GM23338 (cell line): Measurements from ENCODE around the gene ST6GALNAC1. TPM values are rescaled to one million over a fixed set of nuclear protein-coding genes. Genes with fewer than 3 reads are reported as not detected.

Experiments used
- ATAC-seq: fragments of 200-7000 bp; cut with Tn5 transposase; 3 replicates; pipeline ENCODE4 v1.9.1; 2020
- DNase-seq: peaks from one replicate; pipeline ENCODE4 v3.0.0-alpha.2; 2015; ENCODE audit warnings: low spot score
- H2AFZ ChIP-seq: fragments of 200-600 bp; sonication (generic); 2 replicates; pipeline ENCODE4 v1.8.0; 2016; ENCODE audit warnings: antibody characterized with exemption, mild to moderate bottlenecking, moderate library complexity
- H3F3A ChIP-seq: fragments of 200-600 bp; sonication (generic); replicated peaks from 2 replicates; pipeline ENCODE4 v1.8.0; 2017; ENCODE audit warnings: antibody characterized with exemption, mixed run types, low read depth
- H3K27ac ChIP-seq: fragments of 200-600 bp; sonication (generic); 2 replicates; pipeline ENCODE4 v1.6.1; 2016; ENCODE audit warnings: low read depth
- H3K27me3 ChIP-seq: fragments of 200-600 bp; sonication (generic); 2 replicates; pipeline ENCODE4 v1.8.0; 2016; ENCODE audit warnings: mild to moderate bottlenecking, mixed run types, moderate library complexity; ENCODE audit not compliant: insufficient read depth
- H3K36me3 ChIP-seq: fragments of 200-600 bp; sonication (generic); 2 replicates; pipeline ENCODE4 v1.8.0; 2016; ENCODE audit warnings: mild to moderate bottlenecking; ENCODE audit not compliant: insufficient read depth
- H3K4me1 ChIP-seq: fragments of 200-600 bp; sonication (generic); 2 replicates; pipeline ENCODE4 v1.8.0; 2016; ENCODE audit warnings: mild to moderate bottlenecking, moderate library complexity; ENCODE audit not compliant: insufficient read depth
- H3K4me2 ChIP-seq: fragments of 200-600 bp; sonication (generic); 2 replicates; pipeline ENCODE4 v1.7.1; 2017; ENCODE audit warnings: mixed run types
- H3K4me3 ChIP-seq: fragments of 200-600 bp; sonication (generic); 2 replicates; pipeline ENCODE4 v1.6.1; 2016; ENCODE audit warnings: mixed run types
- H3K79me2 ChIP-seq: fragments of 200-600 bp; sonication (generic); replicated peaks from 2 replicates; pipeline ENCODE4 v1.8.0; 2017; ENCODE audit warnings: mild to moderate bottlenecking; ENCODE audit not compliant: insufficient read depth
- H3K9me2 ChIP-seq: fragments of 200-600 bp; sonication (generic); 2 replicates; pipeline ENCODE4 v1.8.0; 2017; ENCODE audit not compliant: insufficient read depth
- H4K20me1 ChIP-seq: fragments of 200-600 bp; sonication (generic); replicated peaks from 2 replicates; pipeline ENCODE4 v1.8.0; 2017; ENCODE audit warnings: mild to moderate bottlenecking; ENCODE audit not compliant: insufficient read depth
- H3K27ac Mint-ChIP-seq: 2 replicates; pipeline ENCODE4 v1.8.0; 2020; ENCODE audit warnings: inconsistent platforms, mild to moderate bottlenecking, moderate library complexity, mixed read lengths
- H3K27me3 Mint-ChIP-seq: 3 replicates; pipeline ENCODE4 v1.8.0; 2022; ENCODE audit warnings: low read depth, mild to moderate bottlenecking, moderate library complexity, mixed read lengths, inconsistent platforms; ENCODE audit not compliant: insufficient read depth, poor library complexity
- H3K36me3 Mint-ChIP-seq: 3 replicates; pipeline ENCODE4 v1.8.0; 2021; ENCODE audit warnings: low read depth, mild to moderate bottlenecking, inconsistent platforms, moderate library complexity, mixed read lengths
- H3K4me1 Mint-ChIP-seq: 3 replicates; pipeline ENCODE4 v1.8.0; 2020; ENCODE audit warnings: mild to moderate bottlenecking, inconsistent platforms, mixed read lengths
- H3K4me3 Mint-ChIP-seq: 3 replicates; pipeline ENCODE4 v1.8.0; 2021; ENCODE audit warnings: moderate library complexity, mild to moderate bottlenecking, inconsistent platforms, mixed read lengths
- H3K9me3 Mint-ChIP-seq: 3 replicates; pipeline ENCODE4 v1.8.0; 2020; ENCODE audit warnings: moderate library complexity, mild to moderate bottlenecking, inconsistent platforms, mixed read lengths
- CREB1 ChIP-seq: fragments of 250-450 bp; sonication (Bioruptor Pico); IDR thresholded peaks from 2 replicates; pipeline ENCODE4 v1.5.0; 2020; ENCODE audit warnings: low read depth, mild to moderate bottlenecking, moderate library complexity
- ETS1 ChIP-seq: IDR thresholded peaks from 2 replicates; pipeline ENCODE4 v1.6.1; 2016; ENCODE audit warnings: antibody characterized with exemption
- EZH2 ChIP-seq: fragments of 200-600 bp; sonication (generic); IDR thresholded peaks from one replicate; pipeline ENCODE4 v1.8.0; 2017; ENCODE audit warnings: antibody characterized with exemption, mild to moderate bottlenecking, low read depth; ENCODE audit not compliant: unreplicated experiment
- EZH2phosphoT487 ChIP-seq: fragments of 200-600 bp; sonication (generic); IDR thresholded peaks from one replicate; pipeline ENCODE4 v1.8.1; 2018; ENCODE audit warnings: antibody characterized with exemption; ENCODE audit not compliant: unreplicated experiment
- JUNB ChIP-seq: IDR thresholded peaks from one replicate; pipeline ENCODE4 v1.6.1; 2016; ENCODE audit warnings: antibody characterized with exemption; ENCODE audit not compliant: unreplicated experiment
- NANOG ChIP-seq: IDR thresholded peaks from 2 replicates; pipeline ENCODE4 v1.6.1; 2016; ENCODE audit warnings: antibody characterized with exemption, borderline replicate concordance
- POLR2AphosphoS5 ChIP-seq: IDR thresholded peaks from 2 replicates; pipeline ENCODE4 v1.6.1; 2016; ENCODE audit warnings: antibody characterized with exemption, low read depth
- REST ChIP-seq: IDR thresholded peaks from one replicate; pipeline ENCODE4 v1.6.1; 2018; ENCODE audit warnings: antibody characterized with exemption; ENCODE audit not compliant: unreplicated experiment
- STAT1 ChIP-seq: IDR thresholded peaks from one replicate; pipeline ENCODE4 v1.6.1; 2016; ENCODE audit warnings: antibody characterized with exemption; ENCODE audit not compliant: unreplicated experiment
- ZNF114 ChIP-seq: fragments of 250-450 bp; sonication (Bioruptor Pico); IDR thresholded peaks from 2 replicates; pipeline ENCODE4 v1.5.0; 2020; ENCODE audit warnings: mild to moderate bottlenecking, moderate library complexity
- ZNF331 ChIP-seq: fragments of 250-450 bp; sonication (Bioruptor Pico); IDR thresholded peaks from 2 replicates; pipeline ENCODE4 v1.5.0; 2020; ENCODE audit warnings: low read depth, mild to moderate bottlenecking, moderate library complexity
- ZNF462 ChIP-seq: fragments of 250-450 bp; sonication (Bioruptor Pico); IDR thresholded peaks from 2 replicates; pipeline ENCODE4 v1.5.0; 2020; ENCODE audit warnings: mild to moderate bottlenecking, moderate library complexity
- polyA plus RNA-seq: library from polyadenylated mRNA; unstranded; fragments of >200 nt; fragmentation: Nextera tagmentation; extraction: Ambion mirVana; gene quantifications from 2 replicates; pipeline ENCODE4 v1.2.1, GENCODE V29; 2016
- total RNA-seq: library from RNA; depleted of rRNA; stranded (reverse); fragments of >200 nt; shearing (Covaris generic); gene quantifications from 2 replicates; pipeline ENCODE4 v1.2.3, GENCODE V29; 2014
- TF ChIP-seq, protein P1 (sequence below), 2 experiments: fragments of 200-600 bp in 1 of 2; sonication (generic) in 1 of 2; conservative IDR thresholded peaks; 2 replicates each; pipeline versions ENCODE4 v1.5.1 to v1.6.1; 2016 to 2017; ENCODE audit warnings: antibody characterized with exemption in 2 of 2, low read depth in 2 of 2, mild to moderate bottlenecking in 2 of 2, moderate library complexity in 1 of 2

ST6GALNAC1 gene
- total and polyA plus RNA-seq, 2 experiments from 2014 or later, result not detected

DNA sequence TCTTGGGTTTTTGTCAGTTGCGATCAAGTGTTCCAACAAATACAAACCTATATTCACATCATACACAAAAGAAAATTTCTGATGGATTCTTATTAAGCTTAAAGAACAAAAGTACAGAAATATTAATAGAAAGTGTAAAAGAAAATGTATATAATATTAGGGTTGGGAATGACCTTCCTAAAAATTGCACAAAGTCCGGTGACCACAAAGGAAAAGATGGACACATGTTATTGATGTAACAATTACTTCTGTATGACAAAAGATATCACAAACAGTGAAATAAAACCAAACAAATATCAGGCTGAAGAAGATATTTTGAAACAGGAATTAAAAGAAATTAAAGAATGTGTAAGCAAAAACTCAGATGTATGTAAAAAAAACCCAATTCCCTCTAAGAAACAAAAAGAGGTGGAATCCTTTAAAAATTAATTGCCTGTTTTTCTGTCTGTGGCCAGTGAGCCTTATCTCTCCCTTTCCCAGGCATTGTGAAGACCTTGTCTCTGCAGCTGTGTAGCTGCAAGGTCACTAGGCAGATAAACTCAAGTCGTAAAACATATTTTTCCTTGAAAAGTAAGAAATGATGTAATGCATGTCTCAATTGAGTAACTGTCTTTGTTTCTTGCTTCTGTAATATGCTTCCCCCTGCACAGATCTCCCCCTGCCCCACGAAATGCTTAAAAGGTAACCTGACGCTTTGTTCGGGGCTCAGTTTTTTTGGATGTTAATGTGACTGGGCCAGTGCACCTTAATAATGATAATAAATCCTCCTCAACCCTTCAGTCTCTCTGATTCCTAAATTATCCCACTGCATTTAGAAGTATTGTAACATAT lies 2.8 kb downstream of the ST6GALNAC1 start:
- 0 out of 3 replicates have a peak overlapping the region, but pooled peaks have one; percentile 1 for H3K4me3 Mint-ChIP-seq
- no peak overlapping the region for H3K4me3 ChIP-seq
- H2AFZ ChIP-seq, result no peak overlapping the region
- peaks cover 9% of the 10 kb centered on the region; the same call in 1 of the 2 replicates for H3K9me2 ChIP-seq
- H3K36me3 Mint-ChIP-seq, result no peaks in the 10 kb centered on the region
- H3K4me1 Mint-ChIP-seq, result peaks cover 20% of the 10 kb centered on the region
- no peak overlapping the region for H3K27ac ChIP-seq
- H3K4me2 ChIP-seq, result no peak overlapping the region; the same call in 1 of the 2 replicates
- no peaks in the 10 kb centered on the region for H3K9me3 Mint-ChIP-seq
- H3K27me3 Mint-ChIP-seq, result peaks cover 8% of the 10 kb centered on the region
- TF ChIP-seq, protein P1, sequence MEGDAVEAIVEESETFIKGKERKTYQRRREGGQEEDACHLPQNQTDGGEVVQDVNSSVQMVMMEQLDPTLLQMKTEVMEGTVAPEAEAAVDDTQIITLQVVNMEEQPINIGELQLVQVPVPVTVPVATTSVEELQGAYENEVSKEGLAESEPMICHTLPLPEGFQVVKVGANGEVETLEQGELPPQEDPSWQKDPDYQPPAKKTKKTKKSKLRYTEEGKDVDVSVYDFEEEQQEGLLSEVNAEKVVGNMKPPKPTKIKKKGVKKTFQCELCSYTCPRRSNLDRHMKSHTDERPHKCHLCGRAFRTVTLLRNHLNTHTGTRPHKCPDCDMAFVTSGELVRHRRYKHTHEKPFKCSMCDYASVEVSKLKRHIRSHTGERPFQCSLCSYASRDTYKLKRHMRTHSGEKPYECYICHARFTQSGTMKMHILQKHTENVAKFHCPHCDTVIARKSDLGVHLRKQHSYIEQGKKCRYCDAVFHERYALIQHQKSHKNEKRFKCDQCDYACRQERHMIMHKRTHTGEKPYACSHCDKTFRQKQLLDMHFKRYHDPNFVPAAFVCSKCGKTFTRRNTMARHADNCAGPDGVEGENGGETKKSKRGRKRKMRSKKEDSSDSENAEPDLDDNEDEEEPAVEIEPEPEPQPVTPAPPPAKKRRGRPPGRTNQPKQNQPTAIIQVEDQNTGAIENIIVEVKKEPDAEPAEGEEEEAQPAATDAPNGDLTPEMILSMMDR (conservative IDR thresholded peaks at IDR 0.05; ENCODE audit: low read depth in 2 of 2), result no peak
- TF ChIP-seq EZH2 (no peak), CREB1 (no peak), JUNB (no peak), ZNF114 (no peak), EZH2phosphoT487 (no peak), NANOG (no peak), ETS1 (no peak), ZNF331 (no peak), ZNF462 (CRISPR knock-in tag) (no peak), STAT1 (no peak), POLR2AphosphoS5 (no peak), REST (no peak)
- no peaks in the 10 kb centered on the region for H3F3A ChIP-seq
- H4K20me1 ChIP-seq, result no peaks in the 10 kb centered on the region
- DNase-seq (no peak), ATAC-seq (no peak)
- no peaks in the 10 kb centered on the region for H3K27me3 ChIP-seq
- H3K79me2 ChIP-seq, result no peaks in the 10 kb centered on the region
- no peak overlapping the region; the same call in 1 of the 2 replicates for H3K27ac Mint-ChIP-seq
- H3K36me3 ChIP-seq, result no peaks in the 10 kb centered on the region
- H3K4me1 ChIP-seq, result peaks cover 14% of the 10 kb centered on the region
